OCI-M2 (cell line): ENCODE measurements around the gene PDZD4.

Experiments used
- DNase-seq: peaks from one replicate; lab custom pipeline; 2025; ENCODE audit not compliant: unreplicated experiment; lab: John Stamatoyannopoulos, UW

The PDZD4 gene

GRCh38 chrX:153789654-153790053, 40.7 kb downstream of the PDZD4 start:
- DNase-seq, result no peak

GRCh38 chrX:153786669-153787068, 43.7 kb downstream of the PDZD4 start:
- no peak for DNase-seq

GRCh38 chrX:153784325-153784967, 45.9 kb downstream of the PDZD4 start:
- no peak for DNase-seq

- DNase-seq, result no peak
Observed at GRCh38 chrX:153783378-153784013, 46.8 kb downstream of the PDZD4 start.

- DNase-seq, result no peak
Observed at GRCh38 chrX:153782871-153783270, 47.5 kb downstream of the PDZD4 start.

- DNase-seq, result no peak
Observed at GRCh38 chrX:153782313-153782712, 48.0 kb downstream of the PDZD4 start.

GRCh38 chrX:153781428-153782047, 48.8 kb downstream of the PDZD4 start:
- DNase-seq, result no peak

GRCh38 chrX:153780678-153781427, 49.5 kb downstream of the PDZD4 start, which contains the start of gene SRPK3:
SRPK3 (plus strand) TSS chrX:153781041; CDS start chrX:153781087, 46 bp downstream.
- DNase-seq, result no peak

- DNase-seq, result no peak
Observed at GRCh38 chrX:153779891-153780677, 50.3 kb downstream of the PDZD4 start.

- no peak for DNase-seq
Observed at GRCh38 chrX:153778684-153779101, 51.7 kb downstream of the PDZD4 start.

- no peak for DNase-seq
Observed at GRCh38 chrX:153778181-153778580, 52.2 kb downstream of the PDZD4 start.

- DNase-seq, result no peak
Observed at GRCh38 chrX:153777261-153778090, 52.9 kb downstream of the PDZD4 start.

- DNase-seq, result no peak
Observed at GRCh38 chrX:153776611-153777045, 53.7 kb downstream of the PDZD4 start.

GRCh38 chrX:153776120-153776599, 54.2 kb downstream of the PDZD4 start:
- no peak for DNase-seq

- no peak for DNase-seq
Observed at GRCh38 chrX:153775293-153776119, 54.8 kb downstream of the PDZD4 start.

GRCh38 chrX:153774576-153775292, 55.6 kb downstream of the PDZD4 start:
- no peak for DNase-seq

GRCh38 chrX:153773741-153774575, 56.4 kb downstream of the PDZD4 start:
- DNase-seq, result no peak
